ENCODE data around the gene CREB5. TPM values are rescaled to one million over a fixed set of nuclear protein-coding genes. Genes with fewer than 3 reads are reported as not detected.

Gene CREB5
- total and polyA plus RNA-seq, 2 of the 8 experiments (the other 6 are each of a cell fraction or from before 2014, with no cell fraction given): 2.4 to 2.7 TPM

DNA sequence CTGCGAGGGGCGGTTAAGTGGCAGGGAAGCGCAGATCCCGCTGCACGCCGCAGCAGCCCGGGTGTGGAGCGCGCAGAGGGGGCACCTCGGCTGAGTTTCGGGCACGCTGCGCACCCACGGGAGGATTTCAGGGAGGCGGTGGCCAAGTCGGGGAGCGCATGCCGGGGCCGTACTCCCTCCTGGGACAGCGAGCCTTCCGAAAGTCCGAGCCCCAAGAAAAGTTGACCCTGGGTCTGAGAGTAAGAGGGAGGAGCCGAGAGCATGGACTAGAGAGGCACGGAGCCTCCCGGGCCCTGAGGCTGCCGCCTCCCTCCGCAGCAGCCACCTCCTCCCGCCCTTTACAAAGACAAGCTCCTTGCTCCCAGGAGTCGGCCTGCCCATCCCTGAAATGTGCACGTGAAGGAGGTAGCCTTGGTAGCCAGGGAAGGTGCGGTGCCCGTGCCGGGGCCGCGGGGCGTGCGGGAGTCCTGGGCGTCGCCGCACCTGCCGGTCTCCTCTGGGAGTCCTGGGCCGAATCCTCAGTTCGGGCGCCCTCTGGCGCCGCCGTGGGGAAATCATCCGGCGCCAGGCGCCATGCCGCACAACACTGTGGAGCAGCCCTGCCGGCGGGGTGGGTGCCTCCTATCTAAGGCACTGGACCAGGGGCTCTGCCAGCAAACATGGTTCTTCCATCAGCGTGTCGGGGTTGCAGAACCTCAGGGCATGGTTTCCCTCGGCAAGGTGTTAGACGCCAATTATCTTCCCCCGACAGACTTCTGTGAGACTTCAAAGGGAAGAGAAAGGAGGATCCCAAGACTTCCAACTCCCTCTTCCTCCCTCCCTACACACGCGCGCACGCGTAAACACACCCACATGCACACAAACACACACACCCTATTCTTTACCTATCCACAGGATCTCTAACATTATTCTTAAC, 441.8 kb downstream of the CREB5 start (continued):
- TF ChIP-seq HDAC2 (IDR thresholded peaks at IDR 0.05; ENCODE audit: borderline replicate concordance in 1 of 2, low read depth in 2 of 2, low read length in 2 of 2): 0 out of 4 replicates have a peak, but pooled peaks of 1 of the 2 experiments have one; percentile 15
- no peak for TF ChIP-seq NANOG (IDR thresholded peaks at IDR 0.05; ENCODE audit: insufficient read depth, low read depth, low read length, poor library complexity, severe bottlenecking)
- no peak for TF ChIP-seq TEAD4 (IDR thresholded peaks at IDR 0.05; ENCODE audit: low read depth, low read length)
- TF ChIP-seq SIRT6 (IDR thresholded peaks at IDR 0.05; ENCODE audit: low read length): no peak
- TF ChIP-seq TCF12 (IDR thresholded peaks at IDR 0.05; ENCODE audit: low read depth, low read length): no peak
- no peak for TF ChIP-seq JUND (IDR thresholded peaks at IDR 0.05; ENCODE audit: low read length)
- TF ChIP-seq, protein P1, sequence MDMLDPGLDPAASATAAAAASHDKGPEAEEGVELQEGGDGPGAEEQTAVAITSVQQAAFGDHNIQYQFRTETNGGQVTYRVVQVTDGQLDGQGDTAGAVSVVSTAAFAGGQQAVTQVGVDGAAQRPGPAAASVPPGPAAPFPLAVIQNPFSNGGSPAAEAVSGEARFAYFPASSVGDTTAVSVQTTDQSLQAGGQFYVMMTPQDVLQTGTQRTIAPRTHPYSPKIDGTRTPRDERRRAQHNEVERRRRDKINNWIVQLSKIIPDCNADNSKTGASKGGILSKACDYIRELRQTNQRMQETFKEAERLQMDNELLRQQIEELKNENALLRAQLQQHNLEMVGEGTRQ (IDR thresholded peaks at IDR 0.05; ENCODE audit: low read length): no peak
- no peak for TF ChIP-seq KDM1A (IDR thresholded peaks at IDR 0.05; ENCODE audit: borderline replicate concordance, low read length)
- TF ChIP-seq SP4 (IDR thresholded peaks at IDR 0.05; ENCODE audit: low read length): no peak
- no peak for TF ChIP-seq SIX5 (IDR thresholded peaks at IDR 0.05; ENCODE audit: low read depth, low read length)
- TF ChIP-seq EP300 (IDR thresholded peaks at IDR 0.05; ENCODE audit: borderline replicate concordance in 1 of 2, low read depth in 2 of 2, low read length in 2 of 2): no peak
- TF ChIP-seq TAF7 (optimal IDR thresholded peaks at IDR 0.05; ENCODE audit: borderline replicate concordance, low read depth, low read length): no peak
- TF ChIP-seq KDM5A (IDR thresholded peaks at IDR 0.05; ENCODE audit: low read length): no peak
- TF ChIP-seq ZNF274 (IDR thresholded peaks at IDR 0.05; ENCODE audit: borderline replicate concordance, extremely low read depth, low read length): no peak
- TF ChIP-seq CHD2 (IDR thresholded peaks at IDR 0.05; ENCODE audit: low read length): no peak
- no peak for TF ChIP-seq RNF2 (IDR thresholded peaks at IDR 0.05; ENCODE audit: borderline replicate concordance, low read depth, low read length, missing control alignments, poor library complexity, severe bottlenecking)
- TF ChIP-seq KDM4A (IDR thresholded peaks at IDR 0.05; ENCODE audit: low read depth, low read length, severe bottlenecking): peak; percentile 90
- TF ChIP-seq, protein P2, sequence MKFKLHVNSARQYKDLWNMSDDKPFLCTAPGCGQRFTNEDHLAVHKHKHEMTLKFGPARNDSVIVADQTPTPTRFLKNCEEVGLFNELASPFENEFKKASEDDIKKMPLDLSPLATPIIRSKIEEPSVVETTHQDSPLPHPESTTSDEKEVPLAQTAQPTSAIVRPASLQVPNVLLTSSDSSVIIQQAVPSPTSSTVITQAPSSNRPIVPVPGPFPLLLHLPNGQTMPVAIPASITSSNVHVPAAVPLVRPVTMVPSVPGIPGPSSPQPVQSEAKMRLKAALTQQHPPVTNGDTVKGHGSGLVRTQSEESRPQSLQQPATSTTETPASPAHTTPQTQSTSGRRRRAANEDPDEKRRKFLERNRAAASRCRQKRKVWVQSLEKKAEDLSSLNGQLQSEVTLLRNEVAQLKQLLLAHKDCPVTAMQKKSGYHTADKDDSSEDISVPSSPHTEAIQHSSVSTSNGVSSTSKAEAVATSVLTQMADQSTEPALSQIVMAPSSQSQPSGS (IDR thresholded peaks at IDR 0.05; ENCODE audit: low read length): no peak
- TF ChIP-seq GTF2F1 (IDR thresholded peaks at IDR 0.05; ENCODE audit: borderline replicate concordance, low read depth, low read length): no peak
- TF ChIP-seq BCL11A (IDR thresholded peaks at IDR 0.05; ENCODE audit: low read depth in 2 of 2, low read length in 2 of 2): no peak
